ENCODE results near the gene WDR53.
A peak's percentile ranks its signal among the peaks of the same experiment; 100 is the strongest.

DNA sequence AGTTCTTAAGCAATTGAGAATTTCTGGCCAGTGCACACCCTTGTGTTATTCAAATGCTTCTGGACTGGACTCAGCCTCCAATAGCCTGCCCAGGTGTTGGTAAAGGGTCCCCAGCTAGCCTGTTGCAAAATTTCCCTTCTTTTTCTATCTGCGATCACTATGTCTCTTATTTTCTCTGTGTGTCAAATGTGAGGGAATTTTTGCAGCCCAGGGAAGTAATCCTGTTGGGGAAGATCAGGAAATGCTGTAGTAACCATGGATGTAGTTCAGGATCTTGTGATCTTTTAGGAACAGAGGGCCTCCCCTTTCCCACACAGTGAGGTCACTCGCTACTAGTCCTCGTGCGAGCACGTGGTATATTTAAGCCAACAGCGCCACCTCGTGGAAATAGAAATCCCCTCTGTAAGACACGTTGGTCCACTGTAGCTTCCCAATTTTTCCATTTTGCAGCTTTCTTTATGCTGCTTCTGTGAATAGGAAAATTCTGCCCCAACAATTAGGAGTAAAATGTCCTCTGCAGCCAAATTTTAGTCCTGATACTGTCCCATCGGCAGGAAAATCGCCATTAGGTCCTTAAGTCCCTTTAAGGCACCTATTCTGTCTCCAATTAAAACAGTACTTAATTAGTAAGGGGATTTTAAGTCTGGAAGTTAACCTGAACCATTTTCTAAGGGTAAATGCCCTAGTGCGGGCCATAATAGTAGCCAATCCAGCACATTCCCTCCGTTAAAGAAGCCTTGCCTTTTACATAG is 49.2 kb downstream of the WDR53 start:
- TF ChIP-seq, protein P1, sequence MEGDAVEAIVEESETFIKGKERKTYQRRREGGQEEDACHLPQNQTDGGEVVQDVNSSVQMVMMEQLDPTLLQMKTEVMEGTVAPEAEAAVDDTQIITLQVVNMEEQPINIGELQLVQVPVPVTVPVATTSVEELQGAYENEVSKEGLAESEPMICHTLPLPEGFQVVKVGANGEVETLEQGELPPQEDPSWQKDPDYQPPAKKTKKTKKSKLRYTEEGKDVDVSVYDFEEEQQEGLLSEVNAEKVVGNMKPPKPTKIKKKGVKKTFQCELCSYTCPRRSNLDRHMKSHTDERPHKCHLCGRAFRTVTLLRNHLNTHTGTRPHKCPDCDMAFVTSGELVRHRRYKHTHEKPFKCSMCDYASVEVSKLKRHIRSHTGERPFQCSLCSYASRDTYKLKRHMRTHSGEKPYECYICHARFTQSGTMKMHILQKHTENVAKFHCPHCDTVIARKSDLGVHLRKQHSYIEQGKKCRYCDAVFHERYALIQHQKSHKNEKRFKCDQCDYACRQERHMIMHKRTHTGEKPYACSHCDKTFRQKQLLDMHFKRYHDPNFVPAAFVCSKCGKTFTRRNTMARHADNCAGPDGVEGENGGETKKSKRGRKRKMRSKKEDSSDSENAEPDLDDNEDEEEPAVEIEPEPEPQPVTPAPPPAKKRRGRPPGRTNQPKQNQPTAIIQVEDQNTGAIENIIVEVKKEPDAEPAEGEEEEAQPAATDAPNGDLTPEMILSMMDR (IDR thresholded peaks at IDR 0.05; ENCODE audit: low read length): peak; percentile 94
- no peak for TF ChIP-seq EZH2phosphoT487 (IDR thresholded peaks at IDR 0.05; ENCODE audit: low read length)
- no peak for TF ChIP-seq EZH2 (optimal IDR thresholded peaks at IDR 0.05; ENCODE audit: low read depth, low read length)

Measured in MM.1S (cell line).